ENCODE measurements around the gene TARP.

Gene TARP

GRCh38 chr7:38306914-38307313, 33.5 kb upstream of the TARP start:
- Histone ChIP-seq H3K9ac (ENCODE audit: low read depth in 1 of 2, low read length in 2 of 2) (no peak overlapping the region), H3K4me3 (ENCODE audit: low read depth in 1 of 3, low read length in 3 of 3) (no peak overlapping the region), H3K36me3 (ENCODE audit: control insufficient read depth in 4 of 4, insufficient read depth in 3 of 4, low read depth in 1 of 4, low read length in 3 of 4) (no peaks in the 10 kb centered on the region), H3K9me3 (ENCODE audit: control insufficient read depth in 4 of 4, low read length in 3 of 4) (peaks cover 0 to 1% (median 0%) of the 10 kb centered on the region in 4 donors), H3K27ac (ENCODE audit: low read depth in 1 of 2, low read length in 2 of 2) (no peak overlapping the region), H3K4me1 (ENCODE audit: control insufficient read depth in 4 of 4, insufficient read depth in 4 of 4, low read length in 3 of 4) (peaks cover 0 to 3% (median 1%) of the 10 kb centered on the region in 4 donors), H3K27me3 (ENCODE audit: control insufficient read depth in 4 of 4, insufficient read depth in 4 of 4, low read length in 3 of 4) (no peaks in the 10 kb centered on the region)
- TF ChIP-seq ATF3 (IDR thresholded peaks at IDR 0.05) (no peak), EGR1 (IDR thresholded peaks at IDR 0.05; ENCODE audit: low read depth in 2 of 2) (no peak), RXRA (IDR thresholded peaks at IDR 0.05) (no peak), HNF4A (conservative IDR thresholded peaks at IDR 0.05) (no peak), MAX (IDR thresholded peaks at IDR 0.05) (no peak), FOXA1 (IDR thresholded peaks at IDR 0.05) (no peak), TAF1 (conservative IDR thresholded peaks at IDR 0.05) (no peak), ZBTB33 (IDR thresholded peaks at IDR 0.05) (no peak)
- DNase-seq (ENCODE audit: low spot score), result no peak
- 89% methylated on average over 2 of the region's 2 CpGs for WGBS

- no peaks in the 10 kb centered on the region for H3K4me1 ChIP-seq (ENCODE audit: control insufficient read depth in 4 of 4, insufficient read depth in 4 of 4, low read length in 3 of 4)
- H3K27me3 ChIP-seq (ENCODE audit: control insufficient read depth in 4 of 4, insufficient read depth in 4 of 4, low read length in 3 of 4), result no peaks in the 10 kb centered on the region
- H3K4me3 ChIP-seq (ENCODE audit: low read depth in 1 of 3, low read length in 3 of 3), result no peak overlapping the region
- peaks cover 0 to under 1% (median 0%) of the 10 kb centered on the region in 4 donors for H3K9me3 ChIP-seq (ENCODE audit: control insufficient read depth in 4 of 4, low read length in 3 of 4)
- no peak overlapping the region for H3K27ac ChIP-seq (ENCODE audit: low read depth in 1 of 2, low read length in 2 of 2)
- WGBS, result 85% methylated on average over 3 of the region's 3 CpGs
- TF ChIP-seq EGR1 (IDR thresholded peaks at IDR 0.05; ENCODE audit: low read depth in 2 of 2) (no peak), FOXA1 (IDR thresholded peaks at IDR 0.05) (no peak), HNF4G (IDR thresholded peaks at IDR 0.05) (no peak), CTCF (IDR thresholded peaks at IDR 0.05; ENCODE audit: low read depth, low read length, missing input control) (no peak), SP1 (IDR thresholded peaks at IDR 0.05) (no peak), HNF4A (conservative IDR thresholded peaks at IDR 0.05) (no peak), REST (IDR thresholded peaks at IDR 0.05) (no peak), NR2F2 (IDR thresholded peaks at IDR 0.05) (no peak), ZBTB33 (IDR thresholded peaks at IDR 0.05) (no peak), JUND (IDR thresholded peaks at IDR 0.05) (no peak)
- H3K36me3 ChIP-seq (ENCODE audit: control insufficient read depth in 4 of 4, insufficient read depth in 3 of 4, low read depth in 1 of 4, low read length in 3 of 4), result no peaks in the 10 kb centered on the region
- no peak for DNase-seq (ENCODE audit: low spot score)
- H3K9ac ChIP-seq (ENCODE audit: low read depth in 1 of 2, low read length in 2 of 2), result no peak overlapping the region
Measured at GRCh38 chr7:38306171-38306570, 32.7 kb upstream of the TARP start.
